KG1 (cell line): Measurements from ENCODE around the gene KCNJ5.
A peak's percentile ranks its signal among the peaks of the same experiment; 100 is the strongest.

ENCODE experiments used
- DNase-seq: peaks from one replicate; lab custom pipeline; 2025; lab: John Stamatoyannopoulos, UW

The KCNJ5 gene

DNA sequence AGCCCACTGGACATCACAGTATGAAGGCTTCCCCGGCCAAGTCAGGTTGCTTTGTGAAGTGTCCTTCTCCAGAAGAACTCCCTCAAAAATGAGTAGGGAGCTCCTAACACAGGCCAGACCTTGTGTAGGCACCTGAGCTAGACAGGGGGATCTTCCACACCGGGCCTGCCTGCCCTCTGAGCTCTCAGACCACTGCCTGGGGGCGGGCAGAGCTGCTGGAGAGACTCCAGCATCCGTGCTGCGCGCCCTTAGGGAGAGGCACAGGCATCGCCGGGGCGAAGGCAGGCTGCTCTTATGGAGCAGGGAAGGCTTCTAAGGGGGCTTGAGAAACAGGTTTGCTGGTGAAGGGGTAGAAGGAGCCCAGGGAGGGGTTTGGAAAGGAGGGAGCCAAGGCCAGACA is 4.4 kb downstream of the KCNJ5 start:
- DNase-seq = no peak

DNA sequence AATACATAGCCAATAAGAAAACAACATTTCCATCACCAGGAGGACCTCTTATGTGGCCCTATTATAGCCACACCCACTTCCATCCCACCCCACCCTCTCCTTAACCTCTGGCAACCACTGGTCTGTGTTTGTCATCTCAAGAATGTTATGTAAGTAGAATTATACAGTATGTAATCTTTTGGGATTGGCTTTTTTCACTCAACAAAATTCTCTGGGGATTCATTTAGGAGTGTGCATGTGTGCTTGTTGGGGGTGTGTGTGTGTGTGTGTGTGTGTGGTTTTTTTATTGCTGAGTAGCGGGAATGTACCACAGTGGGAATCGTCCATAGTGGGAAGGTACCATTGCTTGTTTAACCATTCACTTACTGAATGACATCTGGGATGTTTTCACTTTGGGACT is 5.2 kb downstream of the KCNJ5 start:
- no peak for DNase-seq

DNA sequence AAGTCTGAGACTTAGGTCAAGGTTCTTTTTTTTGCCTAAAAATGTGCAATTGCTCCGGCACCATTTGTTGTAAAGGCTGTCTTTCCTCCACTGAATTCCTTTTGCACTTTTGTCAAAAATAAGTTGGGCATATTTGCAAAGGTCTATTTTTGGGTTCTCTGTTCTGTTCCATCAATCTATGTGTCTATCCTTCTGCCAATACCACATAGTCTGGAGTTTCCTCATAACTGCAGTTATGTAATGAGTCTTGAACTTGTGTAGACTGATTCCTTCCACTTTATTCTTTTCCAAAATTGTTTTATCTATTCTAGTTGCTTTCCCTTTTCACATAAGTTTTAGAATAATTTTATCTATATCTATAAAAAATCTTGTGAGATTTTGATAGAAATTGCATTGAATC is 6.7 kb downstream of the KCNJ5 start:
- DNase-seq = no peak

DNA sequence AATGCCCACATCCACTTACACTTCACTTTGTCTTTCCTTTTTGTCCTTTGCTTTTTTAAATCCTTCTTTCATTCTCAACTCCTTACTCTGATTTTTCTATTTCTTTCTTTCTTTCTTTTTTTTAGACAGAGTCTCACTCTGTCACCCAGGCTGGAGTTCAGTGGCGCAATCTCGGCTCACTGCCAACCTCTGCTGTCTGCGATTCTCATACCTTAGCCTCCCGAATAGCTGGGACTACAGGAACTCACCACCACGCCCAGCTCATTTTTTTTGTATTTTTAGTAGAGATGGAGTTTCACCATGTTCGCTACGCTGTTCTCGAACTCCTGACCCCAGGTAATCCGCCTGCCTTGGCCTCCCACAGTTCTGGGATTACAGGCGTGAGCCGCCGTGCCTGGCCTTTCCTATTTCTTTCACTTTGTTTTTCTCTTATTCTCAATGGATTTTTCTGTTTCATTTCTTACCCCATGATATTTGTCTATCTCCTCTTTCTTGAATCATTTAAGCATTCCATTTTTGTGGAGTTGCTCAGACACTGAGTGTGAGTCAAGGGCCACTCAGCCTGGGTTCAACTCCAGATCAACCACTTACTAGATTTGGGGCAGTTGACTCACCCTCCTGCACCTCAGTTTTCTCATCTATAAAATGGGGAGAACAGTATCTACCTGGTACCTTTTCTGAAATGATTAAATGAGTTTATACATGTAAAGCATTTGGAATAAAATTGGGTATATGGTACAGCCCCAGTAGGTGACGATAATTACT is 7.6 kb downstream of the KCNJ5 start:
- DNase-seq = no peak

DNA sequence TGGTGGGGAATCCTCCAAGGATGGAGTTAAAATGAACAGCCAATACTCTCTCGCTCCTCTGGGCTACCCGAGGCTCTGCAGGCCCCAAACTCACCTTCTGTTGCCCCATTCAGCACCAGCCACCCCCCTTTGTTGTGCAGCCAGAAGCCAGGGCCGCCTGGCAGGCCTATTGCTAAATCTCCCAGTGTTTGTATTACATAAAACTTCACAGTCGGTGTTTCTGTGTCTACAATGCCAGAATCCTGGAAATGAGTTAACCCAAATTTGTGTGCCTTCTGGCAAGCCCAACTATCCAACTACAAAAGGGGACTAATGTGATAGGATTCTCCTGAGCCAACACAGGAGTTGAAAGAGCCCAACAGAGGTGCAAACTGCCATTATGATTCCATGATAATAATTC is 9.3 kb downstream of the KCNJ5 start:
- DNase-seq = no peak

DNA sequence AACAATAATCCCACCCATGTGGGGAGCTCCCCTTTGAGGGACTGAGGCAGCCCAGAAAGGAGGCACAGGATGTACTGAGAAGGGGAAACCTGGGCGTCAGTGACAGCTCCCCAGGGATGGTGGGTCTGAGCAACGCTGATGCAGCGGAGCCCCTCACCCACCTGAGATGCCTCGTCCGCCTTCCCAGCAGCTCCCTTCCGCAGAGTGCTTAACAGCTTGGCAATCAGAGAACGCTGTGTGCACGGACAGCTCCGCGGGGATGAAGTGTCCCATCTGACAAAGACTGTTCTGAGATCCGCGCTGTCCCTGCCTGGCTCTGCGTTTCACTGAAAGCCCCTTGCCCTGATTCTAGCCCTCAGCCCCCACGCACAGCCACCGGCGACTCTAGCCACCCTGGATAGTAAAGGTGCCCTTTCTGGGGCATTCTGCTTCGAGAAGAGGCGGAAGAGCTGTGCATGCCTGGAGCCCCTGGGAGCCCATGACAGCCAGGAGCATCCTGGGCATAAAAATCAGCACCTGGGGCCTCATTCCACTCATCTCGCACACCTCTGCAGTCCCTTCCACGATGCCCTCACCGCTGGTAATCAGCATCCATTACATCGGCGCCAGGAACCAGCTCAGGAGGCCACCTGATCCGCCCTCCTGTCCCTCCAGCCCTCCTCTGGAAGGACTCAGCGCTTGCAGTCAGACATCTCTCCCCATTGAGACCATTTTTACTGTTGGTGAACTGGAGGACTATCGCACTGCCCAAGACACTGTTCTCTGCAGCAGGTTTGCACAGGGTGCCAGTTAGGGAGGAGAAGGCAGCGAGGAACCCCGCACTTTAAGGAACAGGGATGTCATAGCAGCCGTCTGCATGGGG is 10.7 kb downstream of the KCNJ5 start:
- DNase-seq = no peak

DNA sequence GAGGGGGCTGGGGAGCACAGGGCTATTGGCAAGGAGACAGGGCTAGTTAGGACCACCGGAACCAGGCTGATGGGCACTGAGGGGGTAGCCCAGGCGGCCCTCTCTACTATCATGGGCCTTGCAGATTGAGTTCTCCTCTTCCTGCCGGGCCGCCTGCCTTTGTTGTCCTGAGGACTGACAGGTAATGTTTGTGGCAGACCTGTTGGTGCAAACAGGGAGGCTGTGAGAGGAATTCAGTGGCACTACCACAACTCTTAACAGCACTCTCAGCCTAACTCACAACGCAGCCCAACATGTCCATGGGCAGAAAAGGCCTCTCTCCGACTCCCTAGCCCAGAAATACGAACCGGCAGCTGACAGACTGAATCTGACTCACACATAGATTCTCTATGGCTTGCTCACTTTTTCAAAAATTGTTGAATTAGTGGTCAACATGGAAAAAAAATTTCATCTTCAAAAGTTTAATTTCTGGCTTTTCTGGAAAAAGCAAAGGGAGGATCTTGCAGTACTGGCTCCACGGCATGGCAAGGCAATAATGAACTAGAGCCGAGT is 11.4 kb downstream of the KCNJ5 start:
- no peak for DNase-seq

DNA sequence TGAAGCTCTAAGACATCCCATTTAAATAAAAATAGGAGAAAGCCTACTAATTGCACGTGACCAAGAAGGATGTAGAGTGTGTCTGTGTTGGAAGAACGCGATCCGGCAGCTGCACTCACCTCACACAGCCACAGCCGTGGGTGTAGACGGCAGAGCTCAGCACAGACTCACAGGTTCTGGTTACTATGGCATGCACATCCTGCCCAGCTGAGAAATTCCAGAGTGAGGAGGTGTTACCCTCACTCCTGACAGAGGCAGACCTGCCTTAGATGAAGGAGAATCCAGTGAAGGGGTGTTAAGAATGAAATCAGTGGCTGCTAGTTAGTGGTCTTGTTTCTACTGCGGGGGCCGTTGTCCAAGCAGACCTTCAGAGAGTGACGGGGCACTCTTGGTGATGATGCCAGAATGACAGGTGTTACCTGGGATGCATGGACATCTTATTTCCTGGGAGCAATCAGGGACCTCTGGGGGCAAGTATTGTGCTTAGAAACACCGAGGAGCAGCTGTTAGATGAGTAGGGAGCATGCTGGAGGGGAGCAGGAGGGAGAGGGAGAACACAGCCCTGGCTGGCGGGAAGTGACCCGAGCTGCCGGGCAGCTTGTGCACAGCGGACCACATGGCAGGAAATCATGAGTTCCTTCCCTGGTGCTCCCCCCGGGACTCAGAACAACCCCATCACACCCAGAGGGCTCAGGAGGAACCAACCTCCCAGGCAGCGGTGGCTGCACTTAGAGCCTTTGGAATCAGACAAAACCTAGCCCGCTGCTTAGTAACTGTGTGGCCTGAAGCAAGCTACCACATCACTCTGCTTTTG is 12.3 kb downstream of the KCNJ5 start:
- no peak for DNase-seq

DNA sequence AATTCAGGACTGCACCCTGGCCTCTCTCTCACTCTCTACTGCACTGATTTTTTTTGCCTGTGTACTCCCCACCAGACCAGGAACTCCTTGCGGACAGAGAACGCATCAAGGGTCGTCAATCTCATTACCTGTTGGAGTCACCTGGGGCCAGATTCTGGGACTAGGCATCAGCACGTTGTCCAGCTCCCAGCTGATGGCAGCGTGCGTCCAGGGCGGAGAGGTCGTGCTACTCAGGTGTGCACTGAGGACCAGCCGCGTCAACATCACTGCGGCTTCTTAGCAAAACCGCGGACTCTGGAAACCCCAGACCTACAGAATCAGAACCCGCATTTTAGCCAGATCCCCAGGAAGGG is 13.1 kb downstream of the KCNJ5 start:
- DNase-seq = no peak

DNA sequence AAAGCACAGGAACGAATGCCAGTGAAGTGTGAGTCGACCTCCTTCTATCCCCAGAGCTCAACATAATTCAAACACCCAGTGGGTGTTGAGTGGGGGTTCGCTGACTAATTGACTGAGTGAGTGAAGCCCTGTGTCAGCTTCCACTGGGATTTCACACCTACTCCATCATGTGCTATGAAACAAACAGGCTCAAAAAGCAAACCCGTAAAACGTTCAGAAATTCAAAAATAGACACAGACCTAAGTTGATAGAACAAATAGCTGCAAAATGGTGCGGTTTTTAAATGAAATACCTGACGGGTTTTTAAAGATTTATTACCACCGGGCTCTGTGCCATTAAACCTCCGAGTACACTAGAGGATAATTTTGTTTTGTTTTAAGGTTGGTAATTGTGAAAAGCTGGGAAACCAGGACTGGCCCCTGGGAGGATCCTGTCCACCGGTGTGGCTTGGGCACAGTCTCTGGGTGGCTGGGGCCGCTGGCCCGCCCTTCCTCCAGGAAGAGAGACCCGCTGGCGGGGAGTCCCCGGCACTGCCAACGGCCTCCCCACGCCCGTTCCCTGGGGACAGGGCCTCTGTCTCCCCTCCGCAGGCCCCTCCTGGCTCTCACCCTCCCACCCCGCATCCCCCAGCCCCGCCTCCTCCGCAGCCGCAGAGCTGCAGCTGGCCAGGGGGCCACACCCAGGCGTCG is 13.6 kb downstream of the KCNJ5 start:
- peak; percentile 27 for DNase-seq

DNA sequence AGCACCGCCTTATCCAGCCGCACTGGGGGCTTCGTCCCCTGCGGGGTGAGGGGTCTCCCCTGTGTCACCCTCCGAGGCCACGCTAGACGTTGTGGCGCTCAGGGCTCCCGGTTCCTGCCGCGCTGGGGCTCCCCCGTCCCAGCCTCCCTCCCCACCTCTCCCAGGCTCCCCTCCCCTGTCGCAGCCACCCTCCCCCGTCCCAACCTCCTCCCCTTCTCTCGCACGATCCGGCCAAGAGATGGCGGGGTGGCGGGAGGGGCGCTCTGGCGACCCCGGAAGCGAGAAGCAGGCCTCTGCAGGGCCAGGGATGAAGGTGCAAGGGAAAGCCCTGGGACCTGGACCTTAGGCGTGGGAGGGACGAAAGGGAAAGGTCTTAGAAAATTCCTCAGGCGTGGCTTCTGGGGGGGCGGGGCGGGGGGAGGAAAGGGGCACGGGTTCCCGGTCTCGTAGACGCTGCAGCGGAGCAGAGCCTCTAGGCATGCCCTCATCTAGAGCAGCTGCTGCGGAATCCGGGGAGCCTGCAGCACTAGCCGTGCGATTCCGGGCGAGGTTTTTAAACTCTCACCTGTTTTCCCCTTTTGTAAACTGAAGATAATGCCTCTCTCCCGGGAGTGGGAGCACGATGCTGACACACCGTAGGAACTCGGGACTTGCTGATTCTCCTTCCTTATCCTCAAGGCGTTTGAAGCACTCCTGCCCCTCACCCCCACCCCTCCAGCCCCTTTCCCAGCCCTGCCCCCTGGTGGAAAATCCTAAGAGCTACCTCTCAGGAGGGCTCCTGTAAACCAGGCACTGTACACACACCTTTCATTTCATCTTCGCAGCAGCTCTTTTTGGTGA is 14.4 kb downstream of the KCNJ5 start:
- no peak for DNase-seq

DNA sequence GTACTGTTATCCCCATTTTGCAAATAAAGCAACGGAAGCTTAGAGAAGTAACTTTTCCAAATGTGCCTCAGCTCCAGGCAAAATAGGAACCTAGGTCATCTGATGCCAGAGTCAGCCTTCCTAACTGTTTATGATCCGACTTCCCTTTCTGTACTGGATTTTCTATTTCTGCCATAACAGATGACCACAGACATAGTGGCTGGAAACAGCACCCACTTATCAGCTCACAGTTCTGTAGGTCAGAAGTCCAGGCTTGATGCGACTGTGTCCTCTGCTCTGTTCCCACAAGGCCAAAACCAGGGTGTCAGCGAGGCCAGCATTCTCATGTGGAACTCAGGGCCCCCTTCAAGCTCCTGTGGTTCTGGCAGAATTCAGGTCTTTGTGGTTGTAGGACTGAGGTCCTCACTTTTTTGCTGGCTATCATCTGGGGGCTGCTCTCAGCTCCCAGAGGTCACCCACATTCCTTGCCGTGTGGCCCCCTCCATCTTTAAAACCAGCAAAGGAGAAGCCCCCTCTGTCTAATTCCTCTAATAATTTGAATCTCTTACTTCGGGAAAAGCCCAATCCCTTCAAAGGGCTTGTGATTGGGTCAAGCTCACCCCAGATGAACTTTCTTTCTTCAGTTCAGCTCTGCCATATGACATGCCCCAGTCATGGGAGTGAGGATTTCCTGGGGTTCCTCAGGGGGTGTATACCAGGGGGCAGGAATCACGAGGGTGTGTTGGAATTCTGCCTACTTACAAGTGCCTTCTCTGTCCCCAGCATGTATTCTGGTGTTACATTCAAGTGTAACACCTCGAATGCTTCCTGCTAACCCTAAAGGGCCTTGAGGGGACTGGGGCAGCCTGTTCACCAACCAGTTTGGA is 15.3 kb downstream of the KCNJ5 start:
- DNase-seq = no peak

DNA sequence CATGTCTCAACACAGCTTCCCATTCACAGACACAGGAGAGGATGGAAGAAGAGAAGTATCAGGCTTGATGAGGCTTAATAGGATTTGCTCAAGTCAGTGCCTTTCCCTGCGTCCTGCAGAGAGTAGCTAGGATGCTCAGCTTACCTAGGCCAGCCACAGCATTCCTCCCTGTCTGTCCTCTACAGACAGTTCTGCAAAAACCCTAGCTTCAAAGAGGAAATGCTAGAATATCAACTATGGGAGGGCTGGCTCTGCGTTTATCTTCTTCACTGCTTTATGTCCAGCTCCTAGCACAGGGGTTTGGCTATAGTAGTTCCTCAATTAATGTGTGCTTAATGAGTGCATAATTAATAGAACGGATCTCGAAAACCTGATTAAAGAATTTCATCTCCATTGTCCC is 16.4 kb downstream of the KCNJ5 start:
- DNase-seq = no peak

DNA sequence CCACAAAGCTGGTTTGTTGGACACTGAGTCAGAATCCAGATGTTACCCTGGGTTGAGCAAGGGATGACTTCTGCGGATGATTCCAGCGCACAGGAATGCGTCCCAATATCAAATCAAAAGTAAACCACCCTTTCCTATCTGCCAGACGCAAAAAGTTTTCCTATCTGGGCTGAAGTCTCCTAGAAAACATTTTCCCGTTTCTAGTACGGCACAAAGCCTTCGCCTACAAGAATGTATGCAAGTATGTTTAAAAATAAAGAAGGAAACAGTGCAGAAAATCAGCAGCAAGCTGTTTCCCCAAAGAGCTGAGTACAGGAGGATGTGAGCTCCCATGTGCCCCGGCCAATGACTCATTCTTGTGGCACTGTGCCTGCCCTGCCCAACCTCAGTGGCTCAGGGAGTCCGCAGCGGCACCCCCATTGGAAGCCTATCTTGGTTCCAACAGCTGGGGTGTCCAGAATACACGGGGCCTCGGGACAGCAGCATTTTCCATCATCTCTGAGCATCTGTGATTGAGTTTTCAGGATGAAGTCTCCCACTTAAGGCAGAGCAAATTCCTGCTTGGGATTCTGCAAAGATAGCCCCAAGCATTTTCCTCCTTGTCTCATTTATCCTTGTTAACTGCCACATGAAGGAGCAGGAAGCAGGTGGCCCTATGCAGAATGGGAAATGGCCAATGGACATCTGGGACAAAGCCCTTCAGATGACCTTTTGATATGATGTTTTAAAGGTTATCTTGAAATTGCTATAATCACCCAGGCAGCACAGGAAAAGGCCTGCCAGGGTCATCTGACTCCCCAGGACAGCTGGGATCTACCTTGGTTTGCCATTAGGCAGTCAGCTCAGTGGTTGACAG is 17.5 kb downstream of the KCNJ5 start:
- peak; percentile 61 for DNase-seq

DNA sequence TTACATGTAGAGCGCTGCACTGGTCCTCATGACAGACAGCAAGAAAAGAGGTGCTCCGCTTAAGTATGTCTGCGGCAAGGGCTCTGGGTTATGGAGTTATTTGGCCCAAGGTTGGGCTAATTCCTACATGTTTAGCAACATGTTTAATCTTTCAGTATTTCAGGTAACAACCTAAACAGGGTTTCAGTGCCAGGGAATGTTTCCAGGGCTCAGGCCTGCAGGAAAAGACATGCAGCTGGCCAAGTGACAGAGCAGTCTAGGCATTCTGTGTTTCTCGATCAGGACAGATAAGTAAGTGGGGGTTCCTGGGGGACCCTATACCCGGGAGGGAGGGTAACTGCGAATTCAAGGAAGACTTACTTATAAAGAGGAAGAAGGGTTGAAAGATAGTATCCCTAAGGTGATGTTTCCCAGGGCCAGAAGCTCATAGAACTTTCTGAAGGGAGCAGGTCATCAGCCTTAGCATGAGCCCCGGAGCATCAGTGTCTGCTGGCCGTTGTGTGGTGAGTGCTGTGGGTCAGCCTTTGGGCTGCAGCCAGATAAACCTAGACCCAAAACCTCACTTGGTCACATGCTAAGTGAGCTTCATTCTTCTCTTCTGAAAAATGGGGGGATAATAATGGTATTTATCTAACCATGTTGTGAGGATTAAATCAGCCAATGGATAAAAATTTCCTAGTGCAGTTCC is 18.4 kb downstream of the KCNJ5 start:
- DNase-seq = no peak

DNA sequence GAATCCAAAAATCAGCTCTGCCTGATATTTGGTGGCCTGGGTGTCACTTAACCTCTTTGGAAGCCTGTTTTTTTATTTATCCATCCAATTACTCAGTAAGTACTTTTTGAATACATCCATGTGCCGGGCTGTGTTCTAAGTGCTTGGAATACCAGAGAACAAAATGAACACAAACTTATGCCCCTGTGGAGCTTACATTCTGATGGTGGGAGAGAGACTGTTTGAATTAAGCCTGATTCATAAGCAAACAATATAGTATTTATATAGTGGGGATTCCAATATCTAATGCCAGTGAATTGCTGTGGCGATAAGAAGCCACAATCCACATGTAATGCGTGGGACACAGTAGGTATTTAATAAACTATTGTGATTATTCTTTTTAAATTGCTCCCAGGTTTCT is 19.4 kb downstream of the KCNJ5 start:
- no peak for DNase-seq

DNA sequence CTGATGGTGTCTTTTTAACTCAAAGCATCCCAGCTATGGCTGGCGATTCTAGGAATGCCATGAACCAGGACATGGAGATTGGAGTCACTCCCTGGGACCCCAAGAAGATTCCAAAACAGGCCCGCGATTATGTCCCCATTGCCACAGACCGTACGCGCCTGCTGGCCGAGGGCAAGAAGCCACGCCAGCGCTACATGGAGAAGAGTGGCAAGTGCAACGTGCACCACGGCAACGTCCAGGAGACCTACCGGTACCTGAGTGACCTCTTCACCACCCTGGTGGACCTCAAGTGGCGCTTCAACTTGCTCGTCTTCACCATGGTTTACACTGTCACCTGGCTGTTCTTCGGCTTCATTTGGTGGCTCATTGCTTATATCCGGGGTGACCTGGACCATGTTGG is 20.1 kb downstream of the KCNJ5 start:
- no peak for DNase-seq

DNA sequence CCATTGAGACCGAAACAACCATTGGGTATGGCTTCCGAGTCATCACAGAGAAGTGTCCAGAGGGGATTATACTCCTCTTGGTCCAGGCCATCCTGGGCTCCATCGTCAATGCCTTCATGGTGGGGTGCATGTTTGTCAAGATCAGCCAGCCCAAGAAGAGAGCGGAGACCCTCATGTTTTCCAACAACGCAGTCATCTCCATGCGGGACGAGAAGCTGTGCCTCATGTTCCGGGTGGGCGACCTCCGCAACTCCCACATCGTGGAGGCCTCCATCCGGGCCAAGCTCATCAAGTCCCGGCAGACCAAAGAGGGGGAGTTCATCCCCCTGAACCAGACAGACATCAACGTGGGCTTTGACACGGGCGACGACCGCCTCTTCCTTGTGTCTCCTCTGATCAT is 20.5 kb downstream of the KCNJ5 start:
- no peak for DNase-seq
